NCI-H1092 treated with DMSO at 0.1 percent for 48 hours (cell line): ENCODE data around the gene MED9.

Experiments
- DNase-seq: peaks from one replicate; lab custom pipeline; 2025; lab: John Stamatoyannopoulos, UW

Gene MED9

GRCh38 chr17:17505151-17505550, 28.4 kb downstream of the MED9 start:
- no peak for DNase-seq

GRCh38 chr17:17505610-17506171, 28.9 kb downstream of the MED9 start:
- DNase-seq: no peak

- no peak for DNase-seq
Measured at GRCh38 chr17:17506181-17506741, 29.5 kb downstream of the MED9 start.

- DNase-seq: peak; percentile 37
Measured at GRCh38 chr17:17506893-17507464, 30.2 kb downstream of the MED9 start.

- DNase-seq: no peak
Measured at GRCh38 chr17:17507465-17508011, 30.7 kb downstream of the MED9 start.

- DNase-seq: no peak
Measured at GRCh38 chr17:17508019-17508535, 31.3 kb downstream of the MED9 start.

GRCh38 chr17:17508646-17509591, 32.1 kb downstream of the MED9 start:
- DNase-seq: no peak

- DNase-seq: no peak
Measured at GRCh38 chr17:17509601-17510425, 33.0 kb downstream of the MED9 start.

- DNase-seq: no peak
Measured at GRCh38 chr17:17510456-17511292, 33.9 kb downstream of the MED9 start.

- no peak for DNase-seq
Measured at GRCh38 chr17:17511293-17511741, 34.5 kb downstream of the MED9 start.

GRCh38 chr17:17511881-17512858, 35.4 kb downstream of the MED9 start:
- DNase-seq: no peak

- no peak for DNase-seq
Measured at GRCh38 chr17:17512866-17513265, 36.1 kb downstream of the MED9 start.

- no peak for DNase-seq
Measured at GRCh38 chr17:17513626-17514025, 36.8 kb downstream of the MED9 start.

- DNase-seq: no peak
Measured at GRCh38 chr17:17514361-17514992, 37.7 kb downstream of the MED9 start.

GRCh38 chr17:17514993-17515933, 38.5 kb downstream of the MED9 start:
- DNase-seq: no peak

- DNase-seq: peak; percentile 34
Measured at GRCh38 chr17:17515934-17516930, 39.4 kb downstream of the MED9 start.
